ENCODE data around the gene INSC. TPM values are rescaled to one million over a fixed set of nuclear protein-coding genes. Genes with fewer than 3 reads are reported as not detected.

INSC gene
- total RNA-seq, 1 experiment from 2014 or later, result not detected

DNA sequence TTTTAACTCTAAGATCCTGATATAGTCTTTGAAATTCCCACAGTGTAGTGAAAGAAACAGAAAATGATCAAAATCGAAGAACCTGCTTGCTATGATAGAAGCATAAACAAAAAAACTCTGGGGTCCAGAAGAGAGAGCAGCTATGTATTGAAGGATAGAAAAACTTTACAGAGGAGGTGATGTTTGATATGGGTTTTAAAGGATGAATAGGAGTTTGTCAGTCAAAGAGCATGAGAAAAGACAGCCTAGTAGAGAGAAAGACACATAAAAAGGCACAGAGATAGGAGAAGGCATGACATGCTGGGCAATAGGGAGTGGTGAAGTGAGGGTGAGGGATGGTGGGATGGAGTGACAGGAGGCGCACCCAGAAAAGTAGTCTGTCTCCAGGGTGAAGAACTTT lies 168.0 kb downstream of the INSC start:
- Histone ChIP-seq H3K4me2 (ENCODE audit: low read length) (no peak overlapping the region), H3K27ac (ENCODE audit: low read length) (no peak overlapping the region), H3K27me3 (ENCODE audit: low read length) (no peaks in the 10 kb centered on the region), H3K9ac (ENCODE audit: low read length) (no peak overlapping the region), H3K9me3 (ENCODE audit: low read length) (no peaks in the 10 kb centered on the region), H3K4me3 (ENCODE audit: low read length) (no peak overlapping the region), H3F3A (ENCODE audit: low read length, unreplicated experiment) (no peaks in the 10 kb centered on the region), H3K79me2 (ENCODE audit: low read length) (no peaks in the 10 kb centered on the region), H3K36me3 (ENCODE audit: low read depth, low read length) (no peaks in the 10 kb centered on the region), H4K20me1 (ENCODE audit: low read length) (no peaks in the 10 kb centered on the region), H3K4me1 (ENCODE audit: insufficient read depth, low read length) (no peaks in the 10 kb centered on the region), H3K9me2 (replicated peaks; ENCODE audit: low read length) (no peaks in the 10 kb centered on the region), H2AFZ (ENCODE audit: low read length) (no peak overlapping the region)
- no TSS peak for BruUV-seq (replicated peaks)
- ChIA-PET POLR2A (ENCODE audit: unreplicated experiment) (no interaction called here), CTCF (no interaction called here)
- ATAC-seq, result no peak
- intact Hi-C loops (cut with micrococcal nuclease), result no loop called here
- DNase-seq, result no peak
- TF ChIP-seq, protein P1, sequence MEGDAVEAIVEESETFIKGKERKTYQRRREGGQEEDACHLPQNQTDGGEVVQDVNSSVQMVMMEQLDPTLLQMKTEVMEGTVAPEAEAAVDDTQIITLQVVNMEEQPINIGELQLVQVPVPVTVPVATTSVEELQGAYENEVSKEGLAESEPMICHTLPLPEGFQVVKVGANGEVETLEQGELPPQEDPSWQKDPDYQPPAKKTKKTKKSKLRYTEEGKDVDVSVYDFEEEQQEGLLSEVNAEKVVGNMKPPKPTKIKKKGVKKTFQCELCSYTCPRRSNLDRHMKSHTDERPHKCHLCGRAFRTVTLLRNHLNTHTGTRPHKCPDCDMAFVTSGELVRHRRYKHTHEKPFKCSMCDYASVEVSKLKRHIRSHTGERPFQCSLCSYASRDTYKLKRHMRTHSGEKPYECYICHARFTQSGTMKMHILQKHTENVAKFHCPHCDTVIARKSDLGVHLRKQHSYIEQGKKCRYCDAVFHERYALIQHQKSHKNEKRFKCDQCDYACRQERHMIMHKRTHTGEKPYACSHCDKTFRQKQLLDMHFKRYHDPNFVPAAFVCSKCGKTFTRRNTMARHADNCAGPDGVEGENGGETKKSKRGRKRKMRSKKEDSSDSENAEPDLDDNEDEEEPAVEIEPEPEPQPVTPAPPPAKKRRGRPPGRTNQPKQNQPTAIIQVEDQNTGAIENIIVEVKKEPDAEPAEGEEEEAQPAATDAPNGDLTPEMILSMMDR (conservative IDR thresholded peaks at IDR 0.05; ENCODE audit: low read depth, low read length), result no peak
- TF ChIP-seq EZH2phosphoT487 (IDR thresholded peaks at IDR 0.05; ENCODE audit: borderline replicate concordance, low read length), result no peak
- TF ChIP-seq EZH2 (IDR thresholded peaks at IDR 0.05; ENCODE audit: low read length, unreplicated experiment), result no peak

DNA sequence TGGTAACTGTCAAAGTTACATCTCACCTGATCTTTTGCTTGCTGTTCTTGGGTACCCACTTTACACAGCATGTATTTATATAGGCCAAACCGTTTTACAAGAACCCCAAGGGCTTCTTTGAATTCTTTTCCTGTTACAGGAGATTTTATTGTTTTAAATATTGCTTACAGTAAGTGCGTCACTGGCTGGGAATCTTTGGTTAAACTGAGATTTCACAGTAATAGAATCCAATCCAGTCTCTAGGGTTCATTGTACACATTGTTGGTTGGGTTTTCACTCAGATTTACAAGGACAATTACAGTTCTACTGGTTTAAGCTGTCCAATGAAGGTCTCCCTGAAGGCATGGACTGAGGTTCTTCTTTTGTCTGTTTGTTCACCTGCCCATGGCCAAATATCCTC lies 171.7 kb downstream of the INSC start:
- no peak overlapping the region for H3K9ac ChIP-seq (ENCODE audit: low read length)
- DNase-seq, result peak; percentile 13
- no peaks in the 10 kb centered on the region for H4K20me1 ChIP-seq (ENCODE audit: low read length)
- H3K4me2 ChIP-seq (ENCODE audit: low read length), result no peak overlapping the region
- no peaks in the 10 kb centered on the region for H3K27me3 ChIP-seq (ENCODE audit: low read length)
- ATAC-seq, result no peak
- no peaks in the 10 kb centered on the region for H3K9me3 ChIP-seq (ENCODE audit: low read length)
- H3K4me3 ChIP-seq (ENCODE audit: low read length), result no peak overlapping the region
- no peaks in the 10 kb centered on the region for H3F3A ChIP-seq (ENCODE audit: low read length, unreplicated experiment)
- H3K27ac ChIP-seq (ENCODE audit: low read length), result 0 out of 2 replicates have a peak overlapping the region, but pooled peaks have one; percentile 26
- H3K79me2 ChIP-seq (ENCODE audit: low read length), result no peaks in the 10 kb centered on the region
- intact Hi-C loops (cut with micrococcal nuclease), result no loop called here
- no peaks in the 10 kb centered on the region for H3K36me3 ChIP-seq (ENCODE audit: low read depth, low read length)
- BruUV-seq (replicated peaks), result no TSS peak
- H3K4me1 ChIP-seq (ENCODE audit: insufficient read depth, low read length), result no peaks in the 10 kb centered on the region
- CTCF ChIA-PET, result no interaction called here
- POLR2A ChIA-PET (ENCODE audit: unreplicated experiment), result no interaction called here
- no peak overlapping the region for H2AFZ ChIP-seq (ENCODE audit: low read length)
- TF ChIP-seq EZH2phosphoT487 (IDR thresholded peaks at IDR 0.05; ENCODE audit: borderline replicate concordance, low read length) (no peak), EZH2 (IDR thresholded peaks at IDR 0.05; ENCODE audit: low read length, unreplicated experiment) (no peak)
- TF ChIP-seq, protein P1 (conservative IDR thresholded peaks at IDR 0.05; ENCODE audit: low read depth, low read length), result no peak
- H3K9me2 ChIP-seq (replicated peaks; ENCODE audit: low read length), result no peaks in the 10 kb centered on the region

DNA sequence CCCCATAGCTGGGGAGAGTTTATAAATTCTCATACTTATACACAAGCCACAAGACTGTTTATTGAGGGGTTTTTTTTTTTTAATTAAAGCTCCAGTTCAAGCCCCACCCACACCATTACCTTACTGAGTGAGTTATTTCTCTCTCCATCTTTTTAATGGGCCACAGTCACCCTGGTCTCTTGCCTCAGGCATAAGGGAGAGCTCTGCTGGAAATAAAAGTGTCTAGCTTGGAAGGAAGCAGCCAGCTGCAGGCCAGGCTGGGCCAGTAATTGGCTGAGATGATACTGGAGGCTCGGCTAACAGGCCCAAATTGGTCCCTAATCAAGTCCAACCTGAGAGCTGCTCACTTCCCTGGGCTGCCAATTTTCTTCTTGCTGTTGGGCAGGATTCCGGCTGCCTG lies 174.1 kb downstream of the INSC start:
- Histone ChIP-seq H4K20me1 (ENCODE audit: low read length) (no peaks in the 10 kb centered on the region), H3K9me3 (ENCODE audit: low read length) (no peaks in the 10 kb centered on the region), H3K4me1 (ENCODE audit: insufficient read depth, low read length) (no peaks in the 10 kb centered on the region), H3K27ac (ENCODE audit: low read length) (no peak overlapping the region), H3F3A (ENCODE audit: low read length, unreplicated experiment) (no peaks in the 10 kb centered on the region), H3K4me2 (ENCODE audit: low read length) (no peak overlapping the region), H3K79me2 (ENCODE audit: low read length) (no peaks in the 10 kb centered on the region), H3K9me2 (replicated peaks; ENCODE audit: low read length) (no peaks in the 10 kb centered on the region), H3K9ac (ENCODE audit: low read length) (no peak overlapping the region), H3K36me3 (ENCODE audit: low read depth, low read length) (no peaks in the 10 kb centered on the region), H2AFZ (ENCODE audit: low read length) (no peak overlapping the region), H3K4me3 (ENCODE audit: low read length) (no peak overlapping the region), H3K27me3 (ENCODE audit: low read length) (no peaks in the 10 kb centered on the region)
- ATAC-seq (no peak), DNase-seq (no peak)
- ChIA-PET POLR2A (ENCODE audit: unreplicated experiment) (no interaction called here), CTCF (no interaction called here)
- TF ChIP-seq EZH2phosphoT487 (IDR thresholded peaks at IDR 0.05; ENCODE audit: borderline replicate concordance, low read length) (no peak), EZH2 (IDR thresholded peaks at IDR 0.05; ENCODE audit: low read length, unreplicated experiment) (no peak)
- TF ChIP-seq, protein P1 (conservative IDR thresholded peaks at IDR 0.05; ENCODE audit: low read depth, low read length), result no peak
- no TSS peak for BruUV-seq (replicated peaks)
- intact Hi-C loops (cut with micrococcal nuclease), result no loop called here
